Activated T-cell treated with anti-CD3 and anti-CD28 coated beads for 48 hours (primary cell): ENCODE results near the gene HLA-DOA.

Experiments used
- DNase-seq: peaks from one replicate; pipeline ENCODE4 v3.0.0-alpha.2; 2020; ENCODE audit warnings: low read depth

HLA-DOA gene

GRCh38 chr6:33008944-33009861 lies at the start of gene HLA-DOA:
HLA-DOA (minus strand) TSS chr6:33009591.
- peak; percentile 20 for DNase-seq

GRCh38 chr6:33057222-33058150 lies 48.1 kb upstream of the HLA-DOA start:
- no peak for DNase-seq

GRCh38 chr6:33053230-33053629 lies 43.8 kb upstream of the HLA-DOA start:
- DNase-seq = no peak

DNA sequence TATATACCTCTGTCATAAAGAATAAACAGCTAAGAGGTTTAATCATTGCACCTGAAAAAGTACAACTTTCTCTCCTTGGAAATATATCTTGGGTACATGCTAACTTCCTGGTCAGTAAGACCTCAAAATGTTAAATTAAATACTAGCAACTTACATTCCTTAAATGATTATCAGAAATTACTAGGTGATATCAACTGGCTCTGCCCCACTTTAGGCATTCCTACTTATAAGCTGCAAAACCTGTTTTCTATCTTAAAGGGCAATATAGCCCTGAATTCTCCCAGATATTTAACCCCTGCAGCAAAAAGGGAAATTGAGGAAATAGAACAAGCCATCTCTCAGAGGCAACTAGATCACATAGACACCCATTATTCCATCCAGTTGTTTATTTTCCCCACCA lies 43.2 kb upstream of the HLA-DOA start:
- no peak for DNase-seq

- no peak for DNase-seq
Observed at GRCh38 chr6:33050014-33050810, 40.8 kb upstream of the HLA-DOA start.

GRCh38 chr6:33049323-33050013 lies 40.1 kb upstream of the HLA-DOA start:
- DNase-seq = no peak

GRCh38 chr6:33040157-33040556 lies 30.8 kb upstream of the HLA-DOA start:
- no peak for DNase-seq

DNA sequence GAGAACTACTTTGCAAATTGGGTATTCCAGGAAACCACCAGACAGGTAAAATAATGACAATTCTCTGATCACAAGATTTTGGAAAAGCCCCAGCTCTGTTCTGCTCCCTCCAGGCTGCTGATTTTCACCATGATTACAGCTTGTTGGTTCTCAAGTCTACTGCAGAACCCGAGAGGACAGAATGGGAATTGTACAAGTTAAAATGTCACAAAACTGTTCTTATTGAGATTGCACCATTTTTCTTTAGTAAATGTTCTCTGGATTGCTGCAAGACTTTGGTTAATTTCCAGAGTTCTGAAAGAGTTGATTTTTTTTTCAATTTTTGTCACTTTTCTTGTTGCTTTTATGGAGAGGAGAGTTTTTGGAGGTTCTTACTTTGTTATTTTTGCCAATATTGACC lies 27.1 kb upstream of the HLA-DOA start:
- no peak for DNase-seq

DNA sequence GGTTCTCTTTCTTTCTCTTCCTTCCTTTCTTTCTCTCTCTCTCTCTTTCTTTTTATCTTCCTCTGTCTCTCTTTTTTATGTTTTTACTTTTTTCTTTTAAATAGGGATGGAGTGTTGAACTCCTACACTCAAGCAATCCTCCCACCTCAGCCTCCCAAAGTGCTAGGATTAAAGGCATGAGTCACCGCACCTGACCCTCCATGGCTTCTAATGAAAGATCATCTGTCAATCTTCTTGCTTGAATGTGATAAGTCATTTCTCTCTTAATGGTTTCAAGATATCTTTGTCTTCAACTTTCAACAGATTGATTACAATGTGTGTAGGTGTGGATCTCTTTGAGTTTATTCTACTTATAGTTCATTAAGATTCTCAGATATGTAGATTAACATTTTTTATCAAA lies 25.2 kb upstream of the HLA-DOA start:
- no peak for DNase-seq

DNA sequence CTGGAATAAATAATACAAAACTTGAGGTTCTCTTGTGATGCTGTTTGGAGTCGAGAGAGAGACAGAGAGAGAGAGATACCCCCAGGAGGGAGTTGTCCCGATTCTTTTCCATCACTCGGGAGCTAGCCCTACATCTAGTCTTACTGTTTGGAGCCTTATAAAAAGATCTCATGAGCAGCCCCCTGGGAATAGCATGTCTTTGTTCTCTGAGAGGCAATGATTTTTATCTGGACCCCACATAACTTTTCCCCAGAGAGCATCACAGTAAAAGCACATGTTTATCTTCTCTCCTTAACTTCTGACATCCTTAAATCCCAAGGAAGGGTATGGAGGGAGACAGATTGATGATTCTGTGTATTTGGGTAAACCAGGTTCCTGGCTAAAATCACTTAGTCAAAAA lies 20.9 kb upstream of the HLA-DOA start:
- no peak for DNase-seq

DNA sequence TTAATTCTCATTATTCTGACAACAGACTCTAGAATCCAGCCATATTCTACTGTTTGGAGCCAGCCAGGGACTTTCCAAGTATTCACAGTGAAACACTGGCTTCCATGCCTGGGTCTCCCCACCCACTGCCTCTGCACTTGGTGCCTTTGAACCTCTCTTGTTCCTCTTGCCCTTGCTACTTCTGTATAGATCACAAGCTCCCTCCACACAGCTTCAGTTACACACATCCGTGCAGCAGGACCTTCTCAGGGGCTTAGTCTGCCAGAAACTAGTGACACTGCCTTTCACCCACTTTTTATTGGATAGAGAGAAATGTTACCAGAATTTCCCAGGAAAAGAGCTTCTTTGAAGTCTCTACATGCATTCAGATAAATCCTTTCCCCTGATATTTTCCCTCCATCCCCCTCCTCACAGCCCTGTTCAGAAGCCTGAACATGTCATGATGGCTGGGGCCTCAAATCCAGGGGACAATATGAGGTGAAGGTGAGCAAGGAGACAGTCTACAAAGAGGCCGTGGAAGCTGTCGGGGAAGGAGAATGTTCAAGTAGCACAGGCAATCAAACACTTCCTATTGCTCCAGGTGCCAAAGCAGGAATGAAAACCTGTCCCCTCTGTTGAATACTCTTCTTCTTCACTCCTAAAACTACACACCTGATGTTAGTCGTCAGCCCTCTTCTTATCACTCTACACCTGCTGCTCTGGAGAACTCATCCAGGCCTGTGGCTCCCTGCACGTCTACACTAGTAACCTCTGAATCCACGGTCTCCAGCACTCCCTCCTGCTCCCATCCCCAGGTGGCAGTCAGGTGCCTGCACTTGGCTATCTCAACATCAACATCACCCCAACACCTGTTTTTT lies 20.2 kb upstream of the HLA-DOA start:
- no peak for DNase-seq

DNA sequence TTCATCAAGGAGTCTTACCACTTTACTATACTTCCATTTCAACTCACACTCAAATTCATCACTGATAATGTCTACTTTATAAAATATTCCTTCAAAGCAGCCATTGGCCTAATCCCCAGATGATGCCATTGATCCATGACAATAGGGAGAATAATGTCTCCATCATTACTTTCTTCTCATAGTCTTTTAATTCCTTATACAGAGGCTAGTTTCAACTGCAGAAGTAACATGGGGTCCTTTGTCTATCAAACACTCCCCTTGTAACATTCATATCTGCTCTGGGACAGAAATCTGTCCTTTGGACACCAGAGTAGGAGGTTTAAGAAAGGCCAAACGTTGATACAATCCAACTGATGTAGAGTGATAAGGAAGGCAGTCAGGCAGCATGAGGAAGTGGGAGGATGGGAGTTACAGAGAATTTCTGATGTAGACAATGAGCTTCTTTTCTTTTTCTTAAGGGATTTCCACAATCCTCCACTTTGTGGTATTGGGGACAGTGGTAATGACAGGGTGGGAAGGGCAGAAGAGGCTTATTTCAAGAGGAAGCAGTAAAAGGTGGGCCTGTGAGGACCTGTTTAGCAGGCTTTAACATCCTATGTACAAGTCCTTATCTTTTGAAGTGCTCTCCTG lies 18.9 kb upstream of the HLA-DOA start:
- no peak for DNase-seq

DNA sequence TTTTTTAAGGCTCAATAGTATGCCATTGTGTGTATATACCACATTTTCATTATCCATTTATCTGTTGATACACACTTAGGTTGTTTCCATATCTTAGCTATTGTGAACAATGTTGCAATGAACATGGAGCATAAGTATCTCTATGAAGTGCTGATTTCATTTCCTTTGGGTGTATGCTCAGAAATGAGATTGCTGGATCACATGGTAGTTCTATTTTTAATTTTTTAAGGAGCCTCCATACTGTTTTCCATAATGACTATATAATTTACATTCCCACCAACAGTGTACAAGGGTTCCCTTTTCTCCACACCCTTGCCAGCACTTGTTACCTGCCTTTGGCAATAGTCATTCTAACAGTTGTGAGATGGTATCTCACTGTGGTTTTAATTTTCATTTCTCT lies 15.1 kb upstream of the HLA-DOA start:
- DNase-seq = no peak

DNA sequence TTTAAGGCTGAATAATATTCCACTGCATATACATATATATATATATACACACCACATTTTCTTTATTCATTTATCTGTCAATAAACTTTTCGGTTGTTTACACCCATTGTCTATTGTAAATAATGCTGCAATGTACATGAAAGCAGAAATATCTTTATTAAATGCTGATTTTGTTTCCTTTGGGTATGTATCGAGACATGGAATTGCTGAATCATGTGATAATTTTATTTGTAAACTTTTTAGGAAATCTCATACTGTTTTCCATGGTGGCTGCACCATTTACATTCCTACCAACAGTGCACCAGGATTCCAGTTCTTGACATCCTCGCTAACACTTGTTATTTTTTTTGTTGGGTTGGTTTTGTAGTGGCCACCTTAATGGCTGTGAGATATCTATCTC lies 14.1 kb upstream of the HLA-DOA start:
- DNase-seq = no peak

GRCh38 chr6:33021917-33022316 lies 12.5 kb upstream of the HLA-DOA start:
- no peak for DNase-seq

GRCh38 chr6:33019372-33019771 lies 10.0 kb upstream of the HLA-DOA start:
- no peak for DNase-seq

GRCh38 chr6:33018904-33019303 lies 9.5 kb upstream of the HLA-DOA start:
- DNase-seq = no peak

GRCh38 chr6:33018418-33018817 lies 9.0 kb upstream of the HLA-DOA start:
- no peak for DNase-seq

- DNase-seq = no peak
Observed at GRCh38 chr6:33017694-33018353, 8.4 kb upstream of the HLA-DOA start.
